GM08714 (cell line): Measurements from ENCODE around the gene TUBB4A.
A peak's percentile ranks its signal among the peaks of the same experiment; 100 is the strongest.

Experiments
- H3K4me3 ChIP-seq: fragments of 200-500 bp; sonication (Bioruptor generic); 2 replicates; pipeline ENCODE4 v1.5.1; 2014; ENCODE audit warnings: mild to moderate bottlenecking, low read length, inconsistent platforms
- ZNF274 ChIP-seq: IDR thresholded peaks from 2 replicates; pipeline ENCODE4 v1.6.1; 2012; ENCODE audit warnings: mild to moderate bottlenecking, low read depth, low read length

The TUBB4A gene

DNA sequence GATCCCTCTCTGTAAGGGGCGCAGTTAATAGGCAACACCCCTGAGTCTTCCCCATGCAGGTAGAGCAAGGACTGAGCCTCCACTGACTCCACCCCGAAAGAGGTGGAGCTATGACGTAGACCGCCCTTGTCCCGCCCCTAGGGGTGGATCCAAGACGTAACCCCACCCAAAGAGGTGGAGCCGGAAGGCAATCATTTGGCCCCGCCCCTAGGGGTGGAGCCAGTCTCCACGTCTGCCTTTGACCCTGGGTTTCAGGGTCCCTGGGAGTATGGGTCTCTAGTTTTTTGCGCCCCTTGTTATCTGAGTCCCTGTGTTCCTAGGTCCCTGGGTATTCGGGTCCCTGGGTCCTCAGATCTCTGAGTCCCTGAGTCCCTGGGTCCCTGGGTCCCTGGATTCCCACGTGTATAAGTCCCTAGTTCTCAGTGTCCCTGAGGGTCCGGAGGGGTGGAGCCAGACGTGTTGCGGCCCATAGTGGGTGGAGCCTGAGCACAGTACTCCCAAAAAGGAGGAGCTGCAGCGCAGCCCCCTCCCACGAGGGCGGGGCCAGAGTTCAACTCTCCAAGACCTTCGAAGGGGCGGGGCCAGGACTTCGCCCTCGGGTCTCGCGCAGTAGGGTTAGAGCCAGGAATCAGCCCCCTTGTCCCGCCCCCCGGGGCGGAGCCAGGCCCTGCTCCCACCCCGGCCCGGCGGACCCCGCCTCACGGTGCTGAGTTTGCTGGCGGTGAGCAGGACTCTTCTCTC lies 25.8 kb downstream of the TUBB4A start:
- no peak for TF ChIP-seq ZNF274
- H3K4me3 ChIP-seq, result no peak overlapping the region

DNA sequence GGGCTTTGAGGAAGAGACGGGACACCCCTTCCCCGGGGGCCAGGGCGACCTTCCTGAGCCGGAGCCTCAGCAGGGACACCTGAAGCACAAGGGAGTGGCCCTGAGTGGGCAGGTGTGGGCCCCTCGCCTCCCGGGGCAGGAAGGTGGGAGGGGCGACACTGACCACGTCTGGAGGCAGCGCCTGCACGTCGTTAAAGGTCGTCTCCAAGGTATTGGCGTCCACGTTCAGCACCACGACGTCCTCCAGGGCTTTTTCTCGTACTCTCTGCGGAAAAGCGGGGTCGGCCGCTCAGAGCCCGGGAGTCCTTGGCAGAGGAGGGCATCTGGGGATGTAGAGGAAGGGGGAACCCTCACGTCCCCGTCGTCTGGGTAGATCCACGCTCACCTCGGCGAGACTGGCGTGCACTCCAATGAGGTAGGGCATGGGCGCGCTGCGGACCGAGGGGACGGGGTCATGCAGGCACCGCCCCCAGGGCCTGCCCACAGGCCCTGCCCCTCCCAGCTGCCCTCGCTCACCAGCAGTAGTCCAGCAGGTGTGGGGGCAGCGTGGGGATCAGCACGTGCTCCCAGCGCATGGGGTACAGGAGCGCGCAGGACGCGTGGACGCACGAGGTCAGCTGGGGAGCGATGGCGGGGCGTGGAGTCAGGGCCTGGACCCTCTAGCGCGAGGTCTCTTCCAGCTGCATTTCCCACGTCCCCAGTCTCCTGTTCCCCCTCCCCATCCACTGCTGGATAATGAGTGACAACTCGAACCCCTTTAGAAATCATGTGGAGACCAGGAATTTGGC lies 26.6 kb downstream of the TUBB4A start:
- no peak for TF ChIP-seq ZNF274

DNA sequence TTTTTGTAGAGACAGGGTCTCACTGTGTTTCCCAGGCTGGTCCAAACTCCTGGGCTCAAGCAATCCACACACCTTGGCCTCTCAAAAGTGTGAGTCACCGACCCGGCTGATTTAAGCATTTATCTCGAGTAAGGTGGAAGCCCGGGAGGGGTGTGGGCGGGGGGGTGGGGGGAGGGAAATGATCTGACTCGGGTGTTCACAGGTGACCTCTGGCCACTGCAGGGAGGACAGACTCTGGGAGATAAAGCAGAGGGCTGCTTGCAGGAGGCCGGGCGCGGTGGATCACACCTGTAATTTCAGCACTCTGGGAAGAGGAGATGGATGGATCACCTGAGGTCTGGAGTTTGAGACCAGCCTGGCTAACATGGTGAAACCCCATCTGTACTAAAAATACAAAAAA lies 28.5 kb downstream of the TUBB4A start:
- no peak overlapping the region for H3K4me3 ChIP-seq
- TF ChIP-seq ZNF274, result no peak

More for the DNA sequence above, 26.6 kb downstream of the TUBB4A start:
- no peak overlapping the region for H3K4me3 ChIP-seq

DNA sequence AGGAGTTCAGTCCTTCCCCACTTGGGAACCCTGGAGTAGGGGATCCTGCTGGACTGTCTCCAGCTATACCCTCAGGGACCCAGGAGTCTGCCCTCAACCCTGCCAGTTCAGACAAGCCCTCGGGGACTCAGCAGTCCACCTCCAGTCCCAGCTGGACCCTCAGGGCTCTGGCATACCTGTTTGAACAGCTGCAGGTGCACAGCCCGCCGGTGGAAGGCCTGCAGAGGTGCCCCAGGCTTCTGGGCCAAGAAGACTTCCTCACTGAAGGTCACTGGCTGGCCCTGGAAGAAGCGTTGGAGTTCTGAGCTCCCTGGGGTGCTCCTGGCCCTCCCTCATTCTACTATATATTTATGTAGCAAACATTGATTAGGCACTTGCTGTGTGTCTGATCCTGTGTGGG lies 29.4 kb downstream of the TUBB4A start:
- no peak for TF ChIP-seq ZNF274

DNA sequence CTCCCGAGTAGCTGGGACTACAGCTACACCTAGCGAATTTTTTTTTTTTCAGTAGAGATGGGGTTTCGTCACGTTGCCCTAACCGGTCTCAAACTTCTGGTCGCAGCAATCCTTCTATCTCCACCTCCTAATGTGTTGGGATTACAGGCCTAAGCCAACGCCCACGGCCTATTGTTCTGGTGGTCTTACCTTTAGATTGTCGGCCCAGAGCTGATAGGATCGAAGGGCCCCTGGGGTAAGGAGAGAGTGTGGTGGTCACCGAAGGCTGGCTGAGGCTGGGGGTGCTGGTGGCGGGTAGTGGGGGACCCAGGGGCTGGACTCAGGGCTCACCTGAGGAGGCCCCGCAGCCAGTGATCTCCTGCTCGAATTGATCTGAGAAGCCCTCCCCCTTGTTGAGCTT lies 31.0 kb downstream of the TUBB4A start:
- TF ChIP-seq ZNF274, result no peak
- no peak overlapping the region for H3K4me3 ChIP-seq

More for the DNA sequence above, 29.4 kb downstream of the TUBB4A start:
- H3K4me3 ChIP-seq, result no peak overlapping the region

DNA sequence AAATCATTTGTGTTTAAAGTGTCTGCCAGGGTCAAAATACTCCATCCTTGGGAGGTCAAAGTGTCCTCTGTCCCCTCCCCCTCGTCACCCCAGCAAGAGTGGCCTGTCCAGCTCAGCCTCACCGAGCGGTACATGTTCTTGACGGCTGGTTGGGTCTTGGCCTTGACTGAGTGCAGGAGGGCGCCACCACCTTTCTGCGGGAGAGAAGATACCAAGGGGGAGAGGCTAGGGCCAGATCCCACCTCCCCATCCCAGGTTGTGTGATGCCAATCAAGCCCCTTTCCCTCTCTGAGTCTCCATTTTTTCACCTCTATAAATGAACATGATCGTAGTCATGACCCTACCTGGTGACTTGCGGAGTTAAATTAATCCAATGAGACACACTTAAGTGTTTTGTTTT lies 31.9 kb downstream of the TUBB4A start:
- no peak overlapping the region for H3K4me3 ChIP-seq
- no peak for TF ChIP-seq ZNF274

DNA sequence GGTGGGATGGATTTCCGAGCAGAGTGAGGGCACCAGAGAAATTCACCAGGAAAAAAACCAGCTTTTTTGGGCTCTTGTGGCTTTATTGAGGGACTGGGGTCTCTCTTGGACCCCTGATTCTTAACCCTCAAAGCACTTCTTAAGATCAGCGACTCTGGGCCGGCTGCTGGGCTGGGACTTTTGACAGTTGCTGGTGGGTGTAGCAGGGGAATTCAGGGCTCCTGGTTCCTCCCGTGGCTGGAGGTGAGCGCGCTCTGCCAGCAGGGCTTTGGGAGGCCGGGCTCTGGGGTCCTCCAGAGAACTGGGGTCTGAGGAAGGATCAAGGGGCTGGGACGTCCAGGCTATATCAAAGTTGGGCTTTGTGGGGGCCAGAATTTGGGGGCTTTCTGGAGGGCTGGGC lies 34.7 kb downstream of the TUBB4A start:
- TF ChIP-seq ZNF274, result no peak
- H3K4me3 ChIP-seq, result no peak overlapping the region

DNA sequence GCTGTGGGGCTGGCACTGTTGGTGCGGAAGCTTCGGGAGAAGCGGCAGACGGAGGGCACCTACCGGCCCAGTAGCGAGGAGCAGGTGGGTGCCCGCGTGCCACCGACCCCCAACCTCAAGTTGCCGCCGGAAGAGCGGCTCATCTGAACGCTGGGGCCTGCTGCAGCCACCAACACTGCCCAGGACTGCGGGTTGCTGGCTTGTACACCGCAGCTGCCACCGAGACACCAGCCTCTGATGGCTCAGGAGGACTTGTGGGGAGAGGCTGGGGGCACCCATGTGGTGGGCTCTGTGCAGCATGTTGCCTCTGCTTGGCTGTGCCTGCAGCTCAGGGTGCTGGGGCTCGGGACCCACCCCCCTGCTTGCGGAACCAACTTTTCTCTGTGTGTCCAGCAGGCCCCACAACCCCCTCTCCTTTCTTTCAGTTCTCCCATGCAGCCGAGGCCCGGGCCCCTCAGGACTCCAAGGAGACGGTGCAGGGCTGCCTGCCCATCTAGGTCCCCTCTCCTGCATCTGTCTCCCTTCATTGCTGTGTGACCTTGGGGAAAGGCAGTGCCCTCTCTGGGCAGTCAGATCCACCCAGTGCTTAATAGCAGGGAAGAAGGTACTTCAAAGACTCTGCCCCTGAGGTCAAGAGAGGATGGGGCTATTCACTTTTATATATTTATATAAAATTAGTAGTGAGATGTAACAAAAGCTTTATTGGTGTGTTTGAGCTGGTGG lies 35.4 kb downstream of the TUBB4A start:
- H3K4me3 ChIP-seq, result no peak overlapping the region
- no peak for TF ChIP-seq ZNF274

DNA sequence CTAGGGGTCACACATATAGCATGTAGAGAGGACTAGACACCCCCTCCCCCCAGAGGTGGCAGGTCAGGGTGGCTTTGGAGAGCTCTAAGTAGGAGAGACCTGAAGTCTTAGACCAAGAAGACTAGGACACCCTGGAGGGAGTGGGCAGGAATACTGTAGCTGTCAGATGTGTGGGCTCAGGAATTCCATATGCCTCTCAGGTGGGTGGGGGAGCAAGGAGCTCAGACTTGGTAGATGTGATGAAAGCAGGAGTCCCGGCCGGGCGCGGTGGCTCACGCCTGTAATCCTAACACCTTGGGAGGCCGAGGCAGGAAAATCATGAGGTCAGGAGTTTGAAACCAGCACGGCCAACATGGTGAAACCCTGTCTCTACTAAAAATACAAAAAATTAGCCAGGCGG lies 36.4 kb downstream of the TUBB4A start:
- TF ChIP-seq ZNF274, result no peak
- no peak overlapping the region for H3K4me3 ChIP-seq

DNA sequence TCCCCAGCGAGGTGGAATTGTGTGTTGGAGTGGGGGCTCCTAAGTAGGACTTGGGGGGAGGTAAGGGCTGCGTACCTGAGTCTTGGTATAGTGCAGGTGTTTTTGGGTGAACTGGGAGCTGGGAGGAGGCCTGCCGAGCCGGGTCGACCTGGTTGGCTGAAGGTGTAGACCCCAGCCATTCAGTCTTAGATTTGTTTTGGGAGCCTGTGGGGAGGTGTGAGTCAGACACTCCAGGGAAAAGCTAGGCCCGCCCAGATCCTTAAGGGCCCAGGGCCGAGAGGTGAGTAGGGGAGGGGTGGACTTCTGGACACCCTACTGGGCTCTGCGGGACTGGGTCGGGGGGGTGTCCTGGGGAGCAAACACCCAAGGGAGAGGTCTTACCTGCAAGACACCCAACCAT lies 37.1 kb downstream of the TUBB4A start:
- TF ChIP-seq ZNF274, result no peak
- H3K4me3 ChIP-seq, result no peak overlapping the region

DNA sequence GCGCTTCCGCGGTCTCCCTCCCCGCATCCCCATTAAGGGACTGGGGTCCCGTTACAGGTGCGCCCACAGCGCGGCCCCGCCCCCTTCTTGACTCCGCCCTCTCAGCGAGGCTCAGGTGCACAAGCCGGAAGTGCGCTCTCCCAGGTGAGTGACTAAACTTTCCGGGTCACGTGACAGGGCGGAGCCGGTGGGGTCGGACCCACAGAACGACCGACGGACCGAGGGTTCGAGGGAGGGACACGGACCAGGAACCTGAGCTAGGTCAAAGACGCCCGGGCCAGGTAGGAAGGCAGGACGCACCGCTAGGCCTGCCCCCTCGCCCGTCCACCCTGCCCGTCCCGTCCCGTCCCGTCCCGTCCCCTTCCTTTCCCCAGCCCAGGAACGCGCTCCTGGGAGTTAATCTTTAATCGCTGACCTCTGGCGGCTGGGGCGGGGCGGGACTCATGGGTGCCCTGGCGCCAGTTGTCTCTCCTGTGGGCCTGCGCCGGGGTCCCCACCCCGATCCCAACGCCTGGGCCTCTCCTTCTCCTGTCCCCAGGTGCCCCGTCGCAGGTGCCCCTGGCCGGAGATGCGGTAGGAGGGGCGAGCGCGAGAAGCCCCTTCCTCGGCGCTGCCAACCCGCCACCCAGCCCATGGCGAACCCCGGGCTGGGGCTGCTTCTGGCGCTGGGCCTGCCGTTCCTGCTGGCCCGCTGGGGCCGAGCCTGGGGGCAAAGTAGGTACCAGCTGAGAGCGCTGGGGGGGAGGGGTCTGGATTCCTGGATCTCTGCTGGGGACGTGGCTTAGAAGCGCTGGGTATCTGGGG lies 37.8 kb downstream of the TUBB4A start, which contains the start of gene CRB3:
CRB3 (plus strand) TSS at position 202 of the 804 bp plus-strand sequence; CDS start at position 633, 431 bp downstream.
- peak within 1 kb of the TSS; percentile 3; the same call in 1 of the 2 replicates for H3K4me3 ChIP-seq
- TF ChIP-seq ZNF274, result no peak

DNA sequence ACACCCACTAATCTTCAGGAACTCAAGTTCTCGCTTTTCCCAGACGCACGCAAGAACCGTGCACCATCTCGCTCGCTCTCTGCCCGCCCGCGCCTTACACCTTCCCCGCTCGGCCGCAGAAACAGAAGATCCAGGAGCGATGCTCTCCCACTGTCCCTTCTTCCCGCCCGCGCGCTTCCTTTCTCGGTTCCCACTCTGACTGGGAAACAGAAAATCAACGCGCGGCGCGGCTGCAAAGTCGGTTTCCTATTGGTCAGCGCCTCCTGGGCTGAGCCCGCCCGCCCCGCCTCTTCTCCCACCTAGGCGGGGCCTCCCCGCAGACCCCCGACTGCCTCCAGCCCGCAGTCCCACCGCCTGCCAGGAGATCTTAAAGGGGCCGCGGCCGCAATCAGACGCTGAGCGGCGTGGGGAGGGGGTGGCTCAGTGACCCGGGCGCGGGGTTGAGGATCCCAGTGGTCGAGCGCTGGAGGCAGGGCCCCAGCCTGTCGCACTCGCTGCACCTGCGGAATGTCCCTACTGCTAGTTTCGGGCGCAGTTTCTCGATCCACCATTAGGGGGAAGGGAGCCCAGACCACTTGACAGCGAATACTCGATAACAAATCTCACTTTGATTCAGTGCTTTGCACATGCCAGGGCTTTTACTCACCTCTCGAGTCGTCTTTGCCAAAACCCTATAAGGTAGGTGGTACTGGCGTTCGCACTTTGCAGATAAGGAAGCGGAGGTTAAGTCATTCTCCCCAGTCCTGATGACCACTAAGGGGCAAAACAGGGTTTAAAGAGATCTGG lies 41.8 kb downstream of the TUBB4A start:
- peak overlapping the region; percentile 70 for H3K4me3 ChIP-seq
- no peak for TF ChIP-seq ZNF274

DNA sequence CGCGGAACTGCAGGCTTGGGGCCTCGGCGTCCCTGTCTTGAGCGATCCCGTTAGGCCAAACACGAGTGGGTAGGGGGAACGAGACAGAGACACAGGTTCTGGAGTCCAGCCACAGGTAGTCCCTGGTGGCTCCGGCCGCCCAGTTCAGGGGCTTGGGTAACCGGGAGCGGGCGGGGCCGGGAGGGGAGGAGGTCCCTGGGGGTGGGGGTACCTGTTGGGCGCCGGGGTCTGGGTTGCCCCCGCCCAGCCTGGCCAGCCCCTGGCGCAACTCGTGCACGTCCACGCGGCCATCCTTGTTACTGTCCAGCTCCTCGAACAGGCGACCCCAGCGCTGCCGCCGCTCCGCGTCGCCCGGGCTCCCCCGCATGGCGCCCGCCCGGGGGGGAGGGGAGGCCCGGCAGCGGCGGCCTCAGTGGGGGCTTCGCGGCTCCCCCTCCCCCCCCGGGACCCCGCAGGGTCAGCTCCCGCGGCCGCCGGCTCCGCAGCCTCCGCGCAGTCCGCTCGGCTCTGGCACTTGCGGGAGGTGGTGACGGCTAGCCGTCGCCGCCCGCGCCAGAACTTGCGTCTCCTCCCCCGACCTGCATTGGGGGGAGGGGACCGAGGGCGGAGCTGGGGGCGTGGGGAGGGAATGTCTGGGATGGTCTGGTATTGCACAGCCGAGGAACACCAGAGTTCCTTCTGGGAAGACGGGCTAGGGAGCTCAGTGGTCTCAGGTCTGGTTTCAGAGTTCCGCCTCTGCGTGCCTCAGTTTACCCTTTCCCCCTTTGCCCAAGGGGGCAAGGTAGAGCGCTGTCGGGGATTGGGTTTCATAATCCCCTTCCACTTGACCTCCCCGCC lies 42.6 kb downstream of the TUBB4A start, which contains the start of gene SLC25A23:
SLC25A23 (minus strand) TSS at position 531 of the 837 bp plus-strand sequence; CDS start at position 367, 164 bp downstream.
- no peak for TF ChIP-seq ZNF274
- peak within 1 kb of the TSS; percentile 70 for H3K4me3 ChIP-seq
